ENCODE data around the gene ST6GALNAC5.

DNA sequence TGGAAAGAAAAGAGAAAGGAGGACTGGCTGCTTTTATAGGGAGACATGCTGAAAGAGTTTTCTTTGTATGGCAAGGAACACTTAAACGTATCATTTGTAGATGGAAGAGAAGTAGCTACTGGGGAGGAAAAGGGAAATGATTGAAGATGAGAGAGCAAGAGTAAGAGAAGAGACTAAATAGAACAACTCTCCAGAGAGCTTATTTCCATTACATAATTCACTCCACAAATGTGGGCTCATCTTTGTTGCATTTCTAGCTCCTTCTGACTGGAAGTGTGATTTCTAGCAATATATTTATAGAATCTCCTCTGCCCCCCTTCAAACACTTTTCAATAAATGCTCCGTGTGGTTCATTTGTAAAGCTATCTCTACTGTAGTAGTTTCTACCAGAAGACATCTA, 71.0 kb downstream of the ST6GALNAC5 start:
- TF ChIP-seq, protein P1, sequence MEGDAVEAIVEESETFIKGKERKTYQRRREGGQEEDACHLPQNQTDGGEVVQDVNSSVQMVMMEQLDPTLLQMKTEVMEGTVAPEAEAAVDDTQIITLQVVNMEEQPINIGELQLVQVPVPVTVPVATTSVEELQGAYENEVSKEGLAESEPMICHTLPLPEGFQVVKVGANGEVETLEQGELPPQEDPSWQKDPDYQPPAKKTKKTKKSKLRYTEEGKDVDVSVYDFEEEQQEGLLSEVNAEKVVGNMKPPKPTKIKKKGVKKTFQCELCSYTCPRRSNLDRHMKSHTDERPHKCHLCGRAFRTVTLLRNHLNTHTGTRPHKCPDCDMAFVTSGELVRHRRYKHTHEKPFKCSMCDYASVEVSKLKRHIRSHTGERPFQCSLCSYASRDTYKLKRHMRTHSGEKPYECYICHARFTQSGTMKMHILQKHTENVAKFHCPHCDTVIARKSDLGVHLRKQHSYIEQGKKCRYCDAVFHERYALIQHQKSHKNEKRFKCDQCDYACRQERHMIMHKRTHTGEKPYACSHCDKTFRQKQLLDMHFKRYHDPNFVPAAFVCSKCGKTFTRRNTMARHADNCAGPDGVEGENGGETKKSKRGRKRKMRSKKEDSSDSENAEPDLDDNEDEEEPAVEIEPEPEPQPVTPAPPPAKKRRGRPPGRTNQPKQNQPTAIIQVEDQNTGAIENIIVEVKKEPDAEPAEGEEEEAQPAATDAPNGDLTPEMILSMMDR (IDR thresholded peaks at IDR 0.05): no peak
- no peak for TF ChIP-seq POLR2A (IDR thresholded peaks at IDR 0.05)
